C1 segment of cervical spinal cord (tissue), 14 donors: ENCODE results near the gene PPP4C.
A peak's percentile ranks its signal among the peaks of the same experiment; 100 is the strongest.
"Not testable (repeated sequence)": the region's sequence is repeated elsewhere in the genome, so short reads cannot be mapped to it uniquely, and the experiment has no call there.

ENCODE experiments used
- DNase-seq, 14 donors: peaks; one replicate each; lab custom pipeline; 2025; lab: John Stamatoyannopoulos, UW

PPP4C gene

GRCh38 chr16:30122604-30123160 is 46.9 kb downstream of the PPP4C start:
- DNase-seq = peak in 2 of 14 donors; percentile 58 to 70

GRCh38 chr16:30124985-30125379 is 49.2 kb downstream of the PPP4C start:
- no peak for DNase-seq

GRCh38 chr16:30125690-30126089 is 49.9 kb downstream of the PPP4C start:
- not testable (repeated sequence) for DNase-seq

GRCh38 chr16:30127993-30128392 is 52.2 kb downstream of the PPP4C start:
- no peak for DNase-seq

GRCh38 chr16:30131869-30132475 is 56.2 kb downstream of the PPP4C start:
- DNase-seq = no peak

GRCh38 chr16:30132591-30132990 is 56.8 kb downstream of the PPP4C start:
- no peak for DNase-seq
